Transverse colon (tissue), 4 donors: ENCODE data around the gene AKAP1. TPM values are rescaled to one million over a fixed set of nuclear protein-coding genes. Genes with fewer than 3 reads are reported as not detected.

Experiments used
- DNase-seq: peaks from one replicate; pipeline ENCODE4 v3.0.0-alpha.2; 2019
- H3K27ac ChIP-seq, 4 donors: fragments of 200-600 bp; sonication (generic); 2 replicates each; pipeline ENCODE4 v1.5.1; 2016 to 2018; ENCODE audit warnings: inconsistent platforms in 4 of 4
- H3K27me3 ChIP-seq: fragments of 200-600 bp; sonication (generic); 2 replicates; pipeline ENCODE4 v1.5.1; 2017; ENCODE audit warnings: inconsistent platforms
- H3K36me3 ChIP-seq, 4 donors: fragments of 200-600 bp; sonication (generic); 2 replicates each; pipeline ENCODE4 v1.5.1; 2017 to 2019; ENCODE audit warnings: inconsistent platforms in 4 of 4
- H3K4me1 ChIP-seq, 4 donors: fragments of 200-600 bp; sonication (generic); 2 replicates each; pipeline ENCODE4 v1.5.1; 2017 to 2020; ENCODE audit warnings: inconsistent platforms in 4 of 4
- H3K4me3 ChIP-seq, 4 donors: fragments of 200-600 bp; sonication (generic); 1 replicate in 1 of 4; 2 replicates in 3 of 4; pipeline versions ENCODE4 v1.5.1 to v1.6.1; 2017 to 2019; ENCODE audit warnings: inconsistent platforms in 4 of 4
- H3K9me3 ChIP-seq, 2 donors: fragments of 200-600 bp; sonication (generic); 2 replicates each; pipeline ENCODE4 v1.5.1; 2017 to 2019; ENCODE audit warnings: inconsistent platforms in 2 of 2
- CTCF ChIP-seq, 5 experiments: fragments of 200-600 bp in 3 of 5; fragments of 450-650 bp in 2 of 5; sonication (generic) in 3 of 5; IDR thresholded peaks; 1 replicate in 2 of 5; 2 replicates in 3 of 5; pipeline ENCODE4 v1.5.1; 2016 to 2017; ENCODE audit warnings: antibody characterized with exemption in 5 of 5, inconsistent platforms in 3 of 5, mild to moderate bottlenecking in 2 of 5, moderate library complexity in 1 of 5
- EP300 ChIP-seq: sonication (generic); formaldehyde crosslinking; IDR thresholded peaks from one replicate; pipeline ENCODE4 v1.6.1; 2017; ENCODE audit warnings: antibody characterized with exemption, low read depth
- POLR2A ChIP-seq: fragments of 450-650 bp; IDR thresholded peaks from one replicate; pipeline ENCODE4 v1.6.1; 2016; ENCODE audit warnings: antibody characterized with exemption, mild to moderate bottlenecking, moderate library complexity
- POLR2AphosphoS5 ChIP-seq, 3 donors: sonication (generic); formaldehyde crosslinking; IDR thresholded peaks; one replicate each; pipeline ENCODE4 v1.6.1; 2016; ENCODE audit warnings: antibody characterized with exemption in 3 of 3
- WGBS, 2 donors: methylation state at CpG; one replicate each; pipeline ENCODE4 v1.1.5; 2018; ENCODE audit warnings: low coverage in 1 of 2; 5-methylcytosine and 5-hydroxymethylcytosine counted together
- in situ Hi-C, 4 donors: fragments of 200-750 bp; cut with MboI; loops; one replicate each; pipeline versions ENCODE4 v1.15.0 to v1.15.1; 2017; ENCODE audit warnings: low sequenced_read_pairs in 3 of 4, low pct_ligation_motif_present in 1 of 4, low pct_unique_long_range_greater_than_20kb in 1 of 4
- intact Hi-C: fragments of 100-400 bp; cut with DNase I; formaldehyde crosslinking; loops from one replicate; pipeline ENCODE4 v1.15.1; 2023; ENCODE audit warnings: low total_unique reads
- total RNA-seq, 4 donors: library from RNA; depleted of rRNA; stranded (reverse); fragments of >200 nt; gene quantifications; one replicate each; pipeline ENCODE4 v1.1.0, GENCODE V29; 2016

The AKAP1 gene
- total RNA-seq, 4 donors from 2014 or later, result 137 to 193 (median 171) TPM

GRCh38 chr17:57075785-57076184 lies 9.3 kb upstream of the AKAP1 start:
- no peak overlapping the region for H3K4me3 ChIP-seq
- H3K36me3 ChIP-seq, result no peaks in the 10 kb centered on the region
- TF ChIP-seq POLR2A (no peak), POLR2AphosphoS5 (IDR thresholded peaks at IDR 0.05) (no peak), EP300 (no peak), CTCF (IDR thresholded peaks at IDR 0.05) (no peak)
- H3K9me3 ChIP-seq, result no peaks in the 10 kb centered on the region
- no peak for DNase-seq
- 83 to 88% methylated on average over 3 of the region's 3 CpGs for WGBS, 2 donors
- intact Hi-C loops, result no loop called here
- H3K4me1 ChIP-seq, result peaks cover 0 to 21% (median 11%) of the 10 kb centered on the region in 4 donors
- H3K27ac ChIP-seq, result no peak overlapping the region
- in situ Hi-C loops, result no loop called here
- no peaks in the 10 kb centered on the region for H3K27me3 ChIP-seq

- no peak overlapping the region for H3K27ac ChIP-seq
- DNase-seq, result no peak
- H3K36me3 ChIP-seq, result no peaks in the 10 kb centered on the region
- intact Hi-C loops (no loop called here), in situ Hi-C loops (no loop called here)
- no peaks in the 10 kb centered on the region for H3K9me3 ChIP-seq
- 62% methylated on average over 2 of the region's 2 CpGs; no CpG with 5 or more reads in 1 of the 2 donors for WGBS, 2 donors
- TF ChIP-seq EP300 (no peak), POLR2A (no peak), POLR2AphosphoS5 (IDR thresholded peaks at IDR 0.05) (no peak), CTCF (IDR thresholded peaks at IDR 0.05) (no peak)
- no peaks in the 10 kb centered on the region for H3K27me3 ChIP-seq
- H3K4me1 ChIP-seq, result peaks cover 0 to 21% (median 11%) of the 10 kb centered on the region in 4 donors
- H3K4me3 ChIP-seq, result no peak overlapping the region
These were observed 8.0 kb upstream of the AKAP1 start for GRCh38 chr17:57077000-57077399.

GRCh38 chr17:57078274-57078673 lies 6.8 kb upstream of the AKAP1 start:
- Histone ChIP-seq H3K36me3 (no peaks in the 10 kb centered on the region), H3K27me3 (no peaks in the 10 kb centered on the region), H3K4me3 (no peak overlapping the region), H3K4me1 (peaks cover 0 to 11% (median 4%) of the 10 kb centered on the region in 4 donors), H3K27ac (no peak overlapping the region), H3K9me3 (no peaks in the 10 kb centered on the region)
- TF ChIP-seq EP300 (no peak), CTCF (IDR thresholded peaks at IDR 0.05) (no peak), POLR2A (no peak), POLR2AphosphoS5 (IDR thresholded peaks at IDR 0.05) (no peak)
- no peak for DNase-seq
- 93 to 97% methylated on average over 3 to 9 of the region's 9 CpGs for WGBS, 2 donors
- intact Hi-C loops, result no loop called here
- in situ Hi-C loops, result no loop called here

- DNase-seq, result no peak
- WGBS, 2 donors, result 83 to 92% methylated on average over 2 of the region's 2 CpGs
- Histone ChIP-seq H3K4me3 (no peak overlapping the region), H3K36me3 (no peaks in the 10 kb centered on the region), H3K27ac (no peak overlapping the region), H3K27me3 (no peaks in the 10 kb centered on the region), H3K4me1 (peaks cover 0 to 8% (median 2%) of the 10 kb centered on the region in 4 donors), H3K9me3 (no peaks in the 10 kb centered on the region)
- intact Hi-C loops, result no loop called here
- no peak for TF ChIP-seq EP300
- TF ChIP-seq CTCF (IDR thresholded peaks at IDR 0.05), result no peak
- TF ChIP-seq POLR2A, result no peak
- TF ChIP-seq POLR2AphosphoS5 (IDR thresholded peaks at IDR 0.05), result no peak
- in situ Hi-C loops, result no loop called here
These were observed 4.3 kb upstream of the AKAP1 start for GRCh38 chr17:57080718-57081117.
